ENCODE results near the gene THADA. TPM values are rescaled to one million over a fixed set of nuclear protein-coding genes. Genes with fewer than 3 reads are reported as not detected.

Gene THADA
- total and polyA plus RNA-seq, 5 experiments from 2014 or later: 9.2 to 40.3 (median 15.5) TPM

Other genes starting within 250 kb of the THADA start
- gene PLEKHH2, start 41.2 kb upstream of the THADA start, total RNA-seq: 1 to 10 TPM; 5.7 to 6.4 TPM
- under 1 TPM in 2 of 3 donors, not detected in 1; 0.13 to 0.80 TPM for gene PLEKHH2, start 41.2 kb upstream of the THADA start, polyA plus RNA-seq
- under 1 TPM; 0.31 to 0.33 TPM for gene C1GALT1C1L, start 80.4 kb upstream of the THADA start, total RNA-seq
- gene C1GALT1C1L, start 80.4 kb upstream of the THADA start, polyA plus RNA-seq: under 1 TPM in 2 of 3 donors, not detected in 1; 0.16 to 0.44 TPM
- 1 to 10 TPM; 5.3 to 5.8 TPM for gene DYNC2LI1, start 178.0 kb upstream of the THADA start, total RNA-seq
- 1 to 10 TPM; 4.9 to 6.7 (median 6.2) TPM for gene DYNC2LI1, start 178.0 kb upstream of the THADA start, polyA plus RNA-seq
- gene ABCG5, start 242.8 kb upstream of the THADA start, total RNA-seq: not detected
- not detected for gene ABCG5, start 242.8 kb upstream of the THADA start, polyA plus RNA-seq
- not detected for gene ABCG8, start 242.9 kb upstream of the THADA start, total RNA-seq
- gene ABCG8, start 242.9 kb upstream of the THADA start, polyA plus RNA-seq: under 1 TPM in 2 of 3 donors, not detected in 1; 0.02 to 0.08 TPM

All from naive thymus-derived CD8-positive, alpha-beta T cell (primary cell).